NB4 (cell line): Measurements from ENCODE around the gene CNBD2.
"Not testable (repeated sequence)": the region's sequence is repeated elsewhere in the genome, so short reads cannot be mapped to it uniquely, and the experiment has no call there.

Source experiments
- CTCF ChIP-seq: IDR thresholded peaks from one replicate; pipeline ENCODE4 v1.5.1; 2012; ENCODE audit warnings: low read depth, low read length
- POLR2A ChIP-seq: IDR thresholded peaks from 2 replicates; pipeline ENCODE4 v1.6.1; 2011; ENCODE audit warnings: mild to moderate bottlenecking; ENCODE audit not compliant: insufficient read length; ENCODE audit errors: extremely low read depth

GRCh38 chr20:36068526-36068925, 100.1 kb downstream of the CNBD2 start:
- not testable (repeated sequence) for TF ChIP-seq CTCF, POLR2A
